LNCAP (cell line): ENCODE data around the gene CCDC192.

ENCODE experiments used
- TF ChIP-seq, protein P1 (sequence below): fragments of 450-650 bp; IDR thresholded peaks from 2 replicates; pipeline ENCODE4 v1.5.1; 2017; ENCODE audit warnings: mild to moderate bottlenecking

The CCDC192 gene

DNA sequence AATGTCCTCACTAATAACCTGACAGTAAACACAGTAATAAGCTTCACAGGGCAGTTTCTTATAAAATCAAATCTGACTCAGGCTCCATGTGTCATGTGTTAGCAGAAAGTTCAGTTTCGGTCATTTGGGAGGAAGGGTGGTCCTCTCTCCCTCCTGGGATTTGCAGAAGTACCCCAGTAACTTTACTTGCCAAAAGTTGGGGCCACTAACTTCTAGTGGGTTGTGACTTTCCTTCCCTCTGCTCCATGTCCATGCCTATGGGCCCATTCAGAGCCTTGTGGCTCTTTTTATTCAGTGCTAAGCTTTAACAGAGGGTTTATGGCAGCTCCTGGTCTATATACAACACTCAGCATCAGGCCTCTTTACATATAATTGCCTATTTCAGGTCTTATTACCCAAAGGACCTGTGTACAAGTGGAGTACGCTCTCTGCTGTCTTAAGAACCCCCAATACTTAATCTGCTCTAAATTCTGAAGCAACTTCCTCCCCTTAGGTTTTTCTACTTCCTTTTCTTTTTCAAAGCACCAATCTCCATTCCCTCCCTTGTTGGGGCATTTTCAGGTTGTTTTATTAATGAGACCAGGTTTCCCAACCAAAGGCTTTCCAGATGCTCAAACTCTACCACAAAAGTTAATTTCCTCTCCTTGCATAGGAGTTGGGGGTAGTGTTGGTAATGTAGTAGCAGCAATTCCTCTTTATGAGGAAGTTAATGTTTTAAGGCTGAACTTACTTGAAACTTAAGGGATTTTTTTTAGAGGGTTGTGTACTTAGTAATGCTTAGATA, 107.7 kb downstream of the CCDC192 start:
- TF ChIP-seq, protein P1, sequence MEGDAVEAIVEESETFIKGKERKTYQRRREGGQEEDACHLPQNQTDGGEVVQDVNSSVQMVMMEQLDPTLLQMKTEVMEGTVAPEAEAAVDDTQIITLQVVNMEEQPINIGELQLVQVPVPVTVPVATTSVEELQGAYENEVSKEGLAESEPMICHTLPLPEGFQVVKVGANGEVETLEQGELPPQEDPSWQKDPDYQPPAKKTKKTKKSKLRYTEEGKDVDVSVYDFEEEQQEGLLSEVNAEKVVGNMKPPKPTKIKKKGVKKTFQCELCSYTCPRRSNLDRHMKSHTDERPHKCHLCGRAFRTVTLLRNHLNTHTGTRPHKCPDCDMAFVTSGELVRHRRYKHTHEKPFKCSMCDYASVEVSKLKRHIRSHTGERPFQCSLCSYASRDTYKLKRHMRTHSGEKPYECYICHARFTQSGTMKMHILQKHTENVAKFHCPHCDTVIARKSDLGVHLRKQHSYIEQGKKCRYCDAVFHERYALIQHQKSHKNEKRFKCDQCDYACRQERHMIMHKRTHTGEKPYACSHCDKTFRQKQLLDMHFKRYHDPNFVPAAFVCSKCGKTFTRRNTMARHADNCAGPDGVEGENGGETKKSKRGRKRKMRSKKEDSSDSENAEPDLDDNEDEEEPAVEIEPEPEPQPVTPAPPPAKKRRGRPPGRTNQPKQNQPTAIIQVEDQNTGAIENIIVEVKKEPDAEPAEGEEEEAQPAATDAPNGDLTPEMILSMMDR = no peak

DNA sequence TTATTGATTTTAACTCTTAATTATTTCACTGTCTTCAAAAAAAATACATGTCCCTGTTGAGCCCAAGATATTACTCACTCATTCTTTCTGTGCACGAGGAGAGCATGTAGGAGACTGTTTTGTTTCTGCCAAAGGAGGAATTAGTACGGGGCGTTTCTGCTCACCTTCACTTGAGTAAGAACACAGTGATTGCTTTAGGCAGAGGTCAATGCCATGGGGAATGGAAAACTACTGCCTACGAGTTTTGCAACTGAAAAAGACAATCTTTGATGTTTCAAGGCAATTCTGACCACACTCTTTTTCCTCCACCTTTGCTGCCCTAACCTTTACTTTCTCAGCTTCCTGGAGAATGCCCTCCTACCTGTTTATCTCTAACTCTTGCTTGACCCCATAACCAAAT, 109.4 kb downstream of the CCDC192 start:
- TF ChIP-seq, protein P1 = no peak

DNA sequence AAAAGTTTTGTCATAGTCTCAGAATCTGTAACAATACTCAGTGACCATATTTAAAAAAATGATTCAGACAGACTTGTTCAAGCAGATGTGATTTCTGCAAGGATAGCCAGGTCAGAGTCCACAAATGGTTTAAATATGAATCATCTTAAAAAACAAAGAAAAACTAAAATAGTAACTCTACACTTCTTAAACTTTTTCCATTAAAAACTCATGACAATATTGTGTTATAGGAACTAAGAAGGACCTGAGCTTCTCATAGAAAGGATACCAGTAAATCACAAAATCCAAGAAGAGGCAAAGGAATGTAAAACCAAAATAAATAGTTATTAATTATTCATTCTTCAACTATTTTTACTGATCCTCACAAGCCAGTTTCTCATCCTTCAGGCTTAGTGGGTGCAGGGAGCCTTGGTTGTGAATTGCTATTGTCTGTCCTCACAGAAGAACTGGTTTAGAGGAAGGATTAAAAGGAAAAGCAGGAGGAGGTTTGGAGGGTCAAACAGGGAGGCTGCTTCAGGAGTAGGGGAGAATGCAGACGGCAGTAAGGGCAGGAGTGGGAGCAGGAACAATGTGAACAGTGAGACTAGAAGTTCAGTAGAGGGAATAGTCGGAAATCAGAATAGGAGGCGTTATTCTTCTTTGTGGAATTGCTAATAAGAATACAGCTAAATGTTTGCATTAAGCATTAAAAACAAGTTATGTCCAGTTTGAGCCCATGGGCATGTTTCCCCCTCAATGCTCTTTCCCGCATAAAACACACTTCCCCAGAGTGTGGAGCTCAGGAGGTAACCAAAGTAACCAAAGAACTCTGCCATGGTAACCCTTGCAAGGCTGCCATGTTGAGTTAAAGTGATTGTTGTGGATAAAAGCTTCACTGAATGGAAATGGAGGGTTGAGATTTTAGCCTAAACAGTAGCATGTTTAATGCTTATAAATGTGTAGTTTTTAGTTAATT, 110.7 kb downstream of the CCDC192 start:
- TF ChIP-seq, protein P1 = no peak

DNA sequence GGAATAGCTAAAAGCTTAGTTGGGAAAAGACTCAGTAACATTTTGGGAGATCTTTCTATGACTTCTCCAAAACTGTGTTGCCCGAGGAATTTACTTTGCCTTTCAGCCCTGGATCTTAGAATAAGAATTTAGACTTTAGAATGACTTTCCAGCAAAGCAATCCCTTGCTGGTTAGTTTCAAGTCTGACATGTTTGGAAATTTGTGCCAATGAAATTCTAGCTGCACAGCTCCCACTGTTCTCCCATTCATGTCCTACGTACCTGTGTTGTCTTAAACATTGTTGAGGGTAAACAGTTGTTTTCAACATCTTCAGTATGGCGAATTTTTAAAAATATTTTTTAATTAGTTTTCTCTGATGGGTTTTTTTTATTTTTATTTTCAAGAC, 111.4 kb downstream of the CCDC192 start:
- TF ChIP-seq, protein P1 = no peak

DNA sequence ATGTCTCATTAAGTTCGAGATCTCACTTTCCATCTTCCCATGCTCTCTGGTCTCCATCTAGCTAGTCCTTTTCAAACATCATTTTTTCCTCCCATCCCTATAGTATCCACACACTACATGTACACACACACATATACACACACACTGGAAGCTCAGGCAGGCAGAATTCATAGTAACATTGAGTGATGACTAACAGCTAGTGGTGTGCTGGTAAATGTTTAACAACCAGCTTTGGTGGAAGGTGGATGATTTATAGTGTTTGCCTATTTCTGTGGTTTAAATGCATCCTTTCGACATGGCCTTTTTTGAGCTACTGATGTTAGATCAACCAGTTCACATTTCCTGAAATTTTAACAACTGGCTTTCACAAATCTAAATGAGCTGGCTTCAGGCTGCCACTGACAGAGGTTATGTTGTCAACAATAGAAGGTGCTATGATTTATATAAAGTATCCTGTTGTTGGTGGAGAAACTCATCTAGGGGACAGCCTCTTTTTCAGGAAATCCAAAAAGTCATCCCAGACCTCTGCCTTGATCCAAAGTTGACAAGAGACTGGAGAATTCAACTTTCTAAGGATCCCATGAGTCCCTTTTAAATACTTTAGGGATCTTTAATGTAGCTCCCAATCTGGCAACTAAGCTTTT, 117.8 kb downstream of the CCDC192 start:
- TF ChIP-seq, protein P1 = no peak

DNA sequence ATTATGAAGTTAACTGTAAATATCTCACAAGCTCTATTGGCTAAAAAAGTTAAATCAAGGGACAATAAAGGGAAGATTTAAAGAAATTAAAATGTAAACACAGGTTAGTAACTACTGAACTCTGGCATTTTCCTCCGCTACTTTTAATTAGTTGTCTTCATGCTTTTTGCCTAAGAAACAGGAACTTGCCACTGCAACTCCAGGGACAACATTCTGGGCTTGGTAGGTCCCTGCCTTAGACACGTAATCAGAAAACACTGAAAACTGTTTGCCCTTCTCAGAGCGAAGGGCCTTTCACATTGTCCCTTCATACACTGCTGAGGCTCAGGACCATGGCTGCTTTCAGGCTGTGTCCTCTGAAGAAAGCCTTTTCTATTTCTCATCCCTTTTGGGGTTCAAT, 118.7 kb downstream of the CCDC192 start:
- TF ChIP-seq, protein P1 = no peak

DNA sequence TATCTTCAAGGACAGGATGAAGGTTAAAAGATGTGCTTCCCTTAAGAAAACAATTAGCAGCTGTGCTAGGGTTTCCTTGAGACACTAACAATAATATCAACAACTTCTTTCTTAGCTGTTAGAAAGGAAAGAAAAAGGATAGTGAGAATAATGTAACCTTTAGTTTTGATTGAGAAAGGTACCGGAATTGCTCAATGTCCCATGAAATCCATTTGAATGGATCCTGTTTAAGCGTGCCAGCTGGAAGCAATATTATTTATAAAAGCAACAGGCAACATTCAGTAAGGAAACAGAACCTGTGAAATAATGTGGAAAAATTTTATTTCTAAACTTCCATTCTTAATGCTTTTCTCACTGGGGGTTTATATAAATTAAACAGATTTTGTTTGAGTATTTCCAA, 120.9 kb downstream of the CCDC192 start:
- TF ChIP-seq, protein P1 = no peak
